K562 (cell line): ENCODE data around the gene ETS2. TPM values are rescaled to one million over a fixed set of nuclear protein-coding genes. Genes with fewer than 3 reads are reported as not detected.

Experiments
- COPS2 ChIP-seq: fragments of 450-650 bp; conservative IDR thresholded peaks from 2 replicates; pipeline ENCODE4 v1.6.1; 2016; ENCODE audit warnings: mild to moderate bottlenecking, moderate library complexity
- EP400 ChIP-seq: fragments of 450-650 bp; IDR thresholded peaks from 2 replicates; pipeline ENCODE4 v1.6.1; 2017; ENCODE audit warnings: antibody characterized with exemption, mild to moderate bottlenecking, moderate library complexity
- MTA3 ChIP-seq: fragments of 450-650 bp; formaldehyde crosslinking; IDR thresholded peaks from 2 replicates; pipeline ENCODE4 v1.6.1; 2017; ENCODE audit warnings: mild to moderate bottlenecking, borderline replicate concordance
- NONO ChIP-seq, 2 experiments: fragments of 200-400 bp in 1 of 2; fragments of 450-650 bp in 1 of 2; formaldehyde crosslinking in 1 of 2; IDR thresholded peaks; 2 replicates each; pipeline ENCODE4 v1.6.1; 2017; ENCODE audit warnings: low read depth in 2 of 2, mild to moderate bottlenecking in 2 of 2, moderate library complexity in 2 of 2, low read length in 1 of 2
- SP1 ChIP-seq: sonication (generic); formaldehyde crosslinking; IDR thresholded peaks from 2 replicates; pipeline ENCODE4 v1.8.1; 2022; ENCODE audit warnings: mild to moderate bottlenecking, missing genetic modification reagents
- ZNF212 ChIP-seq: fragments of 450-650 bp; formaldehyde crosslinking; IDR thresholded peaks from 2 replicates; pipeline ENCODE4 v1.4.0; 2020; ENCODE audit warnings: mild to moderate bottlenecking
- ZNF780A ChIP-seq: fragments of 250-450 bp; sonication (Bioruptor Pico); IDR thresholded peaks from 2 replicates; pipeline ENCODE4 v1.5.0; 2021; ENCODE audit warnings: mild to moderate bottlenecking
- polyA plus RNA-seq, 8 experiments: library from polyadenylated mRNA; depleted of rRNA in 4 of 8; stranded (reverse) in 5 of 8; unstranded in 3 of 8; fragments of >200 nt; fragmentation: Nextera tagmentation in 2 of 8; fragmentation: Illumina TruSeq in 1 of 8; extraction: Ambion mirVana in 2 of 8; extraction: Trizol in 1 of 8; gene quantifications; 2 replicates each; pipeline versions ENCODE4 v1.2.1 to v1.2.3, GENCODE V29; 2011 to 2014; ENCODE audit warnings: inconsistent platforms in 1 of 8, missing spikeins in 1 of 8
- total RNA-seq, 7 experiments: library from RNA; depleted of rRNA in 6 of 7; stranded (reverse); fragments of >200 nt in 6 of 7; fragmentation: Illumina TruSeq in 2 of 7; extraction: Trizol in 2 of 7; gene quantifications; 2 replicates each; pipeline versions ENCODE4 v1.2.1 to v1.2.3, GENCODE V29; 2011 to 2021; ENCODE audit warnings: low replicate concordance in 1 of 7
- TF ChIP-seq, protein P1 (sequence below): fragments of 200-800 bp; sonication (Bioruptor generic); IDR thresholded peaks from 2 replicates; pipeline ENCODE4 v1.6.1; 2016; ENCODE audit warnings: missing genetic modification characterization, missing compliant biosample characterization
- TF ChIP-seq, protein P2 (sequence below): fragments of 450-650 bp; formaldehyde crosslinking; IDR thresholded peaks from 2 replicates; pipeline ENCODE4 v1.4.0; 2022; ENCODE audit warnings: missing genetic modification characterization
- TF ChIP-seq, protein P3 (sequence below): fragments of 200-800 bp; sonication (Bioruptor generic); IDR thresholded peaks from 2 replicates; pipeline ENCODE4 v1.6.1; 2017; ENCODE audit warnings: missing genetic modification characterization, missing compliant biosample characterization
- TF ChIP-seq, protein P4 (sequence below): sonication (generic); formaldehyde crosslinking; IDR thresholded peaks from 2 replicates; pipeline ENCODE4 v1.9.0; 2022; ENCODE audit warnings: mild to moderate bottlenecking, missing genetic modification reagents
- TF ChIP-seq, protein P5 (sequence below): fragments of 450-650 bp; IDR thresholded peaks from 2 replicates; pipeline ENCODE4 v1.6.1; 2017; ENCODE audit warnings: antibody characterized with exemption, mild to moderate bottlenecking
- TF ChIP-seq, protein P6 (sequence below): sonication (generic); formaldehyde crosslinking; IDR thresholded peaks from 2 replicates; pipeline ENCODE4 v1.8.0; 2023; ENCODE audit warnings: mild to moderate bottlenecking, missing genetic modification reagents

ETS2 gene
- total and polyA plus RNA-seq, 9 of the 15 experiments (the other 6 are each of a cell fraction or from before 2014, with no cell fraction given): 1.7 to 24.4 (median 12.2) TPM

DNA sequence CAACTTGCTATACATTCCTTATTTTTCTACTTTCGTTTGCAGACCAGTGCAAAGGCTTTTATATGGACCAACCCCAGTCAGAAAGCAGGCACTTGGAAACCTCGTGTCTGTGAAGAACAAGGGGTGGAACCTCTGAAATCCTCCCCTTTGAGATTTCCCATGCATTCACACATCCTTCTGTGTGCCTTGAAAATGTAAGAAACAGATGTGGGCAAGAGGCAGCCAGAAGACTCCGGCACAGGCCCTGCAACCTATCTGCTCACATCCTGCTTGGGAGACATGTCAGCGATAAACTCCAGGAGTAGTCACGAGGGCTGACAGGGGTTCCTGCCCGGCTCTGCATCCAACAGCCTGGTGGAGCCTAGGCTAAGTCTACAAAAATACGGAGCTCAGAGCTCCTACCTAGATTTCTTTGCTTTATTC, 42.5 kb downstream of the ETS2 start (continued):
- TF ChIP-seq, protein P1, sequence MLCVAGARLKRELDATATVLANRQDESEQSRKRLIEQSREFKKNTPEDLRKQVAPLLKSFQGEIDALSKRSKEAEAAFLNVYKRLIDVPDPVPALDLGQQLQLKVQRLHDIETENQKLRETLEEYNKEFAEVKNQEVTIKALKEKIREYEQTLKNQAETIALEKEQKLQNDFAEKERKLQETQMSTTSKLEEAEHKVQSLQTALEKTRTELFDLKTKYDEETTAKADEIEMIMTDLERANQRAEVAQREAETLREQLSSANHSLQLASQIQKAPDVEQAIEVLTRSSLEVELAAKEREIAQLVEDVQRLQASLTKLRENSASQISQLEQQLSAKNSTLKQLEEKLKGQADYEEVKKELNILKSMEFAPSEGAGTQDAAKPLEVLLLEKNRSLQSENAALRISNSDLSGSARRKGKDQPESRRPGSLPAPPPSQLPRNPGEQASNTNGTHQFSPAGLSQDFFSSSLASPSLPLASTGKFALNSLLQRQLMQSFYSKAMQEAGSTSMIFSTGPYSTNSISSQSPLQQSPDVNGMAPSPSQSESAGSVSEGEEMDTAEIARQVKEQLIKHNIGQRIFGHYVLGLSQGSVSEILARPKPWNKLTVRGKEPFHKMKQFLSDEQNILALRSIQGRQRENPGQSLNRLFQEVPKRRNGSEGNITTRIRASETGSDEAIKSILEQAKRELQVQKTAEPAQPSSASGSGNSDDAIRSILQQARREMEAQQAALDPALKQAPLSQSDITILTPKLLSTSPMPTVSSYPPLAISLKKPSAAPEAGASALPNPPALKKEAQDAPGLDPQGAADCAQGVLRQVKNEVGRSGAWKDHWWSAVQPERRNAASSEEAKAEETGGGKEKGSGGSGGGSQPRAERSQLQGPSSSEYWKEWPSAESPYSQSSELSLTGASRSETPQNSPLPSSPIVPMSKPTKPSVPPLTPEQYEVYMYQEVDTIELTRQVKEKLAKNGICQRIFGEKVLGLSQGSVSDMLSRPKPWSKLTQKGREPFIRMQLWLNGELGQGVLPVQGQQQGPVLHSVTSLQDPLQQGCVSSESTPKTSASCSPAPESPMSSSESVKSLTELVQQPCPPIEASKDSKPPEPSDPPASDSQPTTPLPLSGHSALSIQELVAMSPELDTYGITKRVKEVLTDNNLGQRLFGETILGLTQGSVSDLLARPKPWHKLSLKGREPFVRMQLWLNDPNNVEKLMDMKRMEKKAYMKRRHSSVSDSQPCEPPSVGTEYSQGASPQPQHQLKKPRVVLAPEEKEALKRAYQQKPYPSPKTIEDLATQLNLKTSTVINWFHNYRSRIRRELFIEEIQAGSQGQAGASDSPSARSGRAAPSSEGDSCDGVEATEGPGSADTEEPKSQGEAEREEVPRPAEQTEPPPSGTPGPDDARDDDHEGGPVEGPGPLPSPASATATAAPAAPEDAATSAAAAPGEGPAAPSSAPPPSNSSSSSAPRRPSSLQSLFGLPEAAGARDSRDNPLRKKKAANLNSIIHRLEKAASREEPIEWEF (CRISPR knock-in tag): no peak
- TF ChIP-seq, protein P2, sequence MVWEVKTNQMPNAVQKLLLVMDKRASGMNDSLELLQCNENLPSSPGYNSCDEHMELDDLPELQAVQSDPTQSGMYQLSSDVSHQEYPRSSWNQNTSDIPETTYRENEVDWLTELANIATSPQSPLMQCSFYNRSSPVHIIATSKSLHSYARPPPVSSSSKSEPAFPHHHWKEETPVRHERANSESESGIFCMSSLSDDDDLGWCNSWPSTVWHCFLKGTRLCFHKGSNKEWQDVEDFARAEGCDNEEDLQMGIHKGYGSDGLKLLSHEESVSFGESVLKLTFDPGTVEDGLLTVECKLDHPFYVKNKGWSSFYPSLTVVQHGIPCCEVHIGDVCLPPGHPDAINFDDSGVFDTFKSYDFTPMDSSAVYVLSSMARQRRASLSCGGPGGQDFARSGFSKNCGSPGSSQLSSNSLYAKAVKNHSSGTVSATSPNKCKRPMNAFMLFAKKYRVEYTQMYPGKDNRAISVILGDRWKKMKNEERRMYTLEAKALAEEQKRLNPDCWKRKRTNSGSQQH (CRISPR knock-in tag): no peak
- TF ChIP-seq SP1 (CRISPR knock-in tag) (no peak), EP400 (0 out of 2 replicates have a peak, but pooled peaks have one; percentile 18), COPS2 (no peak), ZNF212 (CRISPR knock-in tag) (no peak), NONO (IDR thresholded peaks at IDR 0.05; ENCODE audit: low read depth in 2 of 2, low read length in 1 of 2) (no peak), MTA3 (0 out of 2 replicates have a peak, but pooled peaks have one; percentile 15), ZNF780A (CRISPR knock-in tag) (no peak)
- TF ChIP-seq, protein P3, sequence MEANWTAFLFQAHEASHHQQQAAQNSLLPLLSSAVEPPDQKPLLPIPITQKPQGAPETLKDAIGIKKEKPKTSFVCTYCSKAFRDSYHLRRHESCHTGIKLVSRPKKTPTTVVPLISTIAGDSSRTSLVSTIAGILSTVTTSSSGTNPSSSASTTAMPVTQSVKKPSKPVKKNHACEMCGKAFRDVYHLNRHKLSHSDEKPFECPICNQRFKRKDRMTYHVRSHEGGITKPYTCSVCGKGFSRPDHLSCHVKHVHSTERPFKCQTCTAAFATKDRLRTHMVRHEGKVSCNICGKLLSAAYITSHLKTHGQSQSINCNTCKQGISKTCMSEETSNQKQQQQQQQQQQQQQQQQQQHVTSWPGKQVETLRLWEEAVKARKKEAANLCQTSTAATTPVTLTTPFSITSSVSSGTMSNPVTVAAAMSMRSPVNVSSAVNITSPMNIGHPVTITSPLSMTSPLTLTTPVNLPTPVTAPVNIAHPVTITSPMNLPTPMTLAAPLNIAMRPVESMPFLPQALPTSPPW (CRISPR knock-in tag): no peak; the same call in 1 of the 2 replicates
- TF ChIP-seq, protein P4, sequence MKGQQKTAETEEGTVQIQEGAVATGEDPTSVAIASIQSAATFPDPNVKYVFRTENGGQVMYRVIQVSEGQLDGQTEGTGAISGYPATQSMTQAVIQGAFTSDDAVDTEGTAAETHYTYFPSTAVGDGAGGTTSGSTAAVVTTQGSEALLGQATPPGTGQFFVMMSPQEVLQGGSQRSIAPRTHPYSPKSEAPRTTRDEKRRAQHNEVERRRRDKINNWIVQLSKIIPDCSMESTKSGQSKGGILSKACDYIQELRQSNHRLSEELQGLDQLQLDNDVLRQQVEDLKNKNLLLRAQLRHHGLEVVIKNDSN: 0 out of 2 replicates have a peak, but pooled peaks have one; percentile 23
- TF ChIP-seq, protein P5, sequence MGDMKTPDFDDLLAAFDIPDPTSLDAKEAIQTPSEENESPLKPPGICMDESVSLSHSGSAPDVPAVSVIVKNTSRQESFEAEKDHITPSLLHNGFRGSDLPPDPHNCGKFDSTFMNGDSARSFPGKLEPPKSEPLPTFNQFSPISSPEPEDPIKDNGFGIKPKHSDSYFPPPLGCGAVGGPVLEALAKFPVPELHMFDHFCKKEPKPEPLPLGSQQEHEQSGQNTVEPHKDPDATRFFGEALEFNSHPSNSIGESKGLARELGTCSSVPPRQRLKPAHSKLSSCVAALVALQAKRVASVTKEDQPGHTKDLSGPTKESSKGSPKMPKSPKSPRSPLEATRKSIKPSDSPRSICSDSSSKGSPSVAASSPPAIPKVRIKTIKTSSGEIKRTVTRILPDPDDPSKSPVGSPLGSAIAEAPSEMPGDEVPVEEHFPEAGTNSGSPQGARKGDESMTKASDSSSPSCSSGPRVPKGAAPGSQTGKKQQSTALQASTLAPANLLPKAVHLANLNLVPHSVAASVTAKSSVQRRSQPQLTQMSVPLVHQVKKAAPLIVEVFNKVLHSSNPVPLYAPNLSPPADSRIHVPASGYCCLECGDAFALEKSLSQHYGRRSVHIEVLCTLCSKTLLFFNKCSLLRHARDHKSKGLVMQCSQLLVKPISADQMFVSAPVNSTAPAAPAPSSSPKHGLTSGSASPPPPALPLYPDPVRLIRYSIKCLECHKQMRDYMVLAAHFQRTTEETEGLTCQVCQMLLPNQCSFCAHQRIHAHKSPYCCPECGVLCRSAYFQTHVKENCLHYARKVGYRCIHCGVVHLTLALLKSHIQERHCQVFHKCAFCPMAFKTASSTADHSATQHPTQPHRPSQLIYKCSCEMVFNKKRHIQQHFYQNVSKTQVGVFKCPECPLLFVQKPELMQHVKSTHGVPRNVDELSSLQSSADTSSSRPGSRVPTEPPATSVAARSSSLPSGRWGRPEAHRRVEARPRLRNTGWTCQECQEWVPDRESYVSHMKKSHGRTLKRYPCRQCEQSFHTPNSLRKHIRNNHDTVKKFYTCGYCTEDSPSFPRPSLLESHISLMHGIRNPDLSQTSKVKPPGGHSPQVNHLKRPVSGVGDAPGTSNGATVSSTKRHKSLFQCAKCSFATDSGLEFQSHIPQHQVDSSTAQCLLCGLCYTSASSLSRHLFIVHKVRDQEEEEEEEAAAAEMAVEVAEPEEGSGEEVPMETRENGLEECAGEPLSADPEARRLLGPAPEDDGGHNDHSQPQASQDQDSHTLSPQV: peak; percentile 90
- TF ChIP-seq, protein P6, sequence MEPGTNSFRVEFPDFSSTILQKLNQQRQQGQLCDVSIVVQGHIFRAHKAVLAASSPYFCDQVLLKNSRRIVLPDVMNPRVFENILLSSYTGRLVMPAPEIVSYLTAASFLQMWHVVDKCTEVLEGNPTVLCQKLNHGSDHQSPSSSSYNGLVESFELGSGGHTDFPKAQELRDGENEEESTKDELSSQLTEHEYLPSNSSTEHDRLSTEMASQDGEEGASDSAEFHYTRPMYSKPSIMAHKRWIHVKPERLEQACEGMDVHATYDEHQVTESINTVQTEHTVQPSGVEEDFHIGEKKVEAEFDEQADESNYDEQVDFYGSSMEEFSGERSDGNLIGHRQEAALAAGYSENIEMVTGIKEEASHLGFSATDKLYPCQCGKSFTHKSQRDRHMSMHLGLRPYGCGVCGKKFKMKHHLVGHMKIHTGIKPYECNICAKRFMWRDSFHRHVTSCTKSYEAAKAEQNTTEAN: no peak
